Parathyroid adenoma (tissue), 2 donors: ENCODE data around the gene NRSN1.

ENCODE experiments used
- H2AFZ ChIP-seq: fragments of 300-600 bp; sonication (generic); one replicate; pipeline ENCODE4 v1.7.0; 2017; ENCODE audit warnings: antibody characterized with exemption, mild to moderate bottlenecking
- H3K27ac ChIP-seq: fragments of 300-600 bp; sonication (generic); one replicate; pipeline ENCODE4 v1.7.0; 2017
- H3K27me3 ChIP-seq: fragments of 300-600 bp; sonication (generic); one replicate; pipeline ENCODE4 v1.7.0; 2017; ENCODE audit warnings: low read length; ENCODE audit not compliant: control insufficient read depth, insufficient read depth
- H3K36me3 ChIP-seq: fragments of 300-600 bp; sonication (generic); one replicate; pipeline ENCODE4 v1.7.0; 2017; ENCODE audit warnings: low read length; ENCODE audit not compliant: control insufficient read depth, insufficient read depth
- H3K4me1 ChIP-seq: fragments of 300-600 bp; sonication (generic); one replicate; pipeline ENCODE4 v1.7.0; 2017; ENCODE audit warnings: control low read depth
- H3K4me2 ChIP-seq: fragments of 300-600 bp; sonication (generic); one replicate; pipeline ENCODE4 v1.7.0; 2017; ENCODE audit warnings: low read length
- H3K4me3 ChIP-seq: fragments of 300-600 bp; sonication (generic); one replicate; pipeline ENCODE4 v1.7.0; 2017; ENCODE audit warnings: low read depth, low read length
- H3K79me2 ChIP-seq: fragments of 300-600 bp; sonication (generic); one replicate; pipeline ENCODE4 v1.7.0; 2017; ENCODE audit warnings: control low read depth
- H3K9ac ChIP-seq: fragments of 300-600 bp; sonication (generic); one replicate; pipeline ENCODE4 v1.7.0; 2017; ENCODE audit warnings: mild to moderate bottlenecking
- H3K9me3 ChIP-seq: fragments of 300-600 bp; sonication (generic); one replicate; pipeline ENCODE4 v1.7.0; 2017; ENCODE audit warnings: low read length; ENCODE audit not compliant: control insufficient read depth
- CTCF ChIP-seq: fragments of 300-600 bp; sonication (generic); IDR thresholded peaks from one replicate; pipeline ENCODE4 v1.7.0; 2017; ENCODE audit warnings: antibody characterized with exemption, mild to moderate bottlenecking
- donor health status: primary hyperparathyroidism.

NRSN1 gene

GRCh38 chr6:24092407-24092806 is 33.6 kb upstream of the NRSN1 start:
- Histone ChIP-seq H3K9ac (no peak overlapping the region), H2AFZ (no peak overlapping the region), H3K27me3 (no peaks in the 10 kb centered on the region), H3K27ac (no peak overlapping the region), H3K4me2 (no peak overlapping the region), H3K79me2 (no peaks in the 10 kb centered on the region), H3K36me3 (no peaks in the 10 kb centered on the region), H3K4me1 (no peaks in the 10 kb centered on the region), H3K9me3 (no peaks in the 10 kb centered on the region), H3K4me3 (no peak overlapping the region)
- TF ChIP-seq CTCF = no peak

- no peak overlapping the region for H3K9ac ChIP-seq
- H3K27me3 ChIP-seq = no peaks in the 10 kb centered on the region
- no peak overlapping the region for H2AFZ ChIP-seq
- no peaks in the 10 kb centered on the region for H3K79me2 ChIP-seq
- no peak overlapping the region for H3K27ac ChIP-seq
- H3K4me2 ChIP-seq = no peak overlapping the region
- H3K9me3 ChIP-seq = no peaks in the 10 kb centered on the region
- TF ChIP-seq CTCF = no peak
- no peaks in the 10 kb centered on the region for H3K4me1 ChIP-seq
- H3K36me3 ChIP-seq = no peaks in the 10 kb centered on the region
- H3K4me3 ChIP-seq = no peak overlapping the region
Observed at GRCh38 chr6:24093381-24093780, 32.6 kb upstream of the NRSN1 start.

- Histone ChIP-seq H3K4me1 (no peaks in the 10 kb centered on the region), H3K9me3 (no peaks in the 10 kb centered on the region), H3K79me2 (no peaks in the 10 kb centered on the region), H3K4me2 (no peak overlapping the region), H3K36me3 (no peaks in the 10 kb centered on the region), H3K4me3 (no peak overlapping the region), H2AFZ (no peak overlapping the region), H3K27ac (no peak overlapping the region), H3K27me3 (no peaks in the 10 kb centered on the region), H3K9ac (no peak overlapping the region)
- no peak for TF ChIP-seq CTCF
Observed at GRCh38 chr6:24099181-24099580, 26.8 kb upstream of the NRSN1 start.

GRCh38 chr6:24100024-24100769 is 25.8 kb upstream of the NRSN1 start:
- no peak overlapping the region for H3K4me2 ChIP-seq
- no peaks in the 10 kb centered on the region for H3K4me1 ChIP-seq
- H3K27ac ChIP-seq = no peak overlapping the region
- no peak for TF ChIP-seq CTCF
- no peaks in the 10 kb centered on the region for H3K9me3 ChIP-seq
- no peak overlapping the region for H3K4me3 ChIP-seq
- no peak overlapping the region for H3K9ac ChIP-seq
- H2AFZ ChIP-seq = no peak overlapping the region
- no peaks in the 10 kb centered on the region for H3K79me2 ChIP-seq
- H3K36me3 ChIP-seq = no peaks in the 10 kb centered on the region
- H3K27me3 ChIP-seq = no peaks in the 10 kb centered on the region

GRCh38 chr6:24100770-24101155 is 25.3 kb upstream of the NRSN1 start:
- no peak overlapping the region for H2AFZ ChIP-seq
- H3K9me3 ChIP-seq = no peaks in the 10 kb centered on the region
- H3K4me1 ChIP-seq = no peaks in the 10 kb centered on the region
- no peak overlapping the region for H3K4me2 ChIP-seq
- no peaks in the 10 kb centered on the region for H3K27me3 ChIP-seq
- no peaks in the 10 kb centered on the region for H3K79me2 ChIP-seq
- H3K27ac ChIP-seq = no peak overlapping the region
- H3K4me3 ChIP-seq = no peak overlapping the region
- no peak for TF ChIP-seq CTCF
- H3K9ac ChIP-seq = no peak overlapping the region
- no peaks in the 10 kb centered on the region for H3K36me3 ChIP-seq
